GM21360 (cell line): ENCODE results near the gene SLC25A21.
"Not testable (repeated sequence)": the region's sequence is repeated elsewhere in the genome, so short reads cannot be mapped to it uniquely, and the experiment has no call there.

Source experiments
- ATAC-seq: cut with Tn5 transposase; IDR thresholded peaks from one replicate; pipeline ENCODE4 v1.9.1; 2021; ENCODE audit warnings: mild to moderate bottlenecking, moderate library complexity; ENCODE audit not compliant: unreplicated experiment

The SLC25A21 gene

GRCh38 chr14:36726128-36726527 lies 446.3 kb downstream of the SLC25A21 start:
- no peak for ATAC-seq

GRCh38 chr14:36724162-36724561 lies 448.2 kb downstream of the SLC25A21 start:
- ATAC-seq: no peak

GRCh38 chr14:36723530-36723929 lies 448.9 kb downstream of the SLC25A21 start:
- ATAC-seq: no peak

GRCh38 chr14:36721877-36722276 lies 450.5 kb downstream of the SLC25A21 start:
- no peak for ATAC-seq

- no peak for ATAC-seq
These were observed 451.7 kb downstream of the SLC25A21 start for GRCh38 chr14:36720657-36721056.

GRCh38 chr14:36719823-36720222 lies 452.6 kb downstream of the SLC25A21 start:
- ATAC-seq: no peak

- ATAC-seq: no peak
These were observed 454.2 kb downstream of the SLC25A21 start for GRCh38 chr14:36718216-36718615.

- no peak for ATAC-seq
These were observed 455.0 kb downstream of the SLC25A21 start for GRCh38 chr14:36717363-36717762.

- no peak for ATAC-seq
These were observed 455.7 kb downstream of the SLC25A21 start for GRCh38 chr14:36716614-36717184.

GRCh38 chr14:36713960-36714703 lies 458.3 kb downstream of the SLC25A21 start:
- ATAC-seq: no peak

GRCh38 chr14:36707570-36707969 lies 464.8 kb downstream of the SLC25A21 start:
- ATAC-seq: no peak

GRCh38 chr14:36702474-36702873 lies 469.9 kb downstream of the SLC25A21 start:
- ATAC-seq: no peak

GRCh38 chr14:36701132-36701531 lies 471.3 kb downstream of the SLC25A21 start:
- no peak for ATAC-seq

- ATAC-seq: no peak
These were observed 471.8 kb downstream of the SLC25A21 start for GRCh38 chr14:36700651-36701050.

GRCh38 chr14:36699420-36699819 lies 473.0 kb downstream of the SLC25A21 start:
- not testable (repeated sequence) for ATAC-seq

GRCh38 chr14:36690311-36691040 lies 481.9 kb downstream of the SLC25A21 start:
- ATAC-seq: no peak

GRCh38 chr14:36684946-36685345 lies 487.5 kb downstream of the SLC25A21 start:
- no peak for ATAC-seq

- ATAC-seq: no peak
These were observed 489.2 kb downstream of the SLC25A21 start for GRCh38 chr14:36683083-36683724.

GRCh38 chr14:36682338-36682737 lies 490.1 kb downstream of the SLC25A21 start:
- no peak for ATAC-seq

GRCh38 chr14:36676236-36676635 lies 496.2 kb downstream of the SLC25A21 start:
- no peak for ATAC-seq

GRCh38 chr14:36675581-36675980 lies 496.8 kb downstream of the SLC25A21 start:
- ATAC-seq: no peak
